ENCODE results near the gene CBX8.

The CBX8 gene

DNA sequence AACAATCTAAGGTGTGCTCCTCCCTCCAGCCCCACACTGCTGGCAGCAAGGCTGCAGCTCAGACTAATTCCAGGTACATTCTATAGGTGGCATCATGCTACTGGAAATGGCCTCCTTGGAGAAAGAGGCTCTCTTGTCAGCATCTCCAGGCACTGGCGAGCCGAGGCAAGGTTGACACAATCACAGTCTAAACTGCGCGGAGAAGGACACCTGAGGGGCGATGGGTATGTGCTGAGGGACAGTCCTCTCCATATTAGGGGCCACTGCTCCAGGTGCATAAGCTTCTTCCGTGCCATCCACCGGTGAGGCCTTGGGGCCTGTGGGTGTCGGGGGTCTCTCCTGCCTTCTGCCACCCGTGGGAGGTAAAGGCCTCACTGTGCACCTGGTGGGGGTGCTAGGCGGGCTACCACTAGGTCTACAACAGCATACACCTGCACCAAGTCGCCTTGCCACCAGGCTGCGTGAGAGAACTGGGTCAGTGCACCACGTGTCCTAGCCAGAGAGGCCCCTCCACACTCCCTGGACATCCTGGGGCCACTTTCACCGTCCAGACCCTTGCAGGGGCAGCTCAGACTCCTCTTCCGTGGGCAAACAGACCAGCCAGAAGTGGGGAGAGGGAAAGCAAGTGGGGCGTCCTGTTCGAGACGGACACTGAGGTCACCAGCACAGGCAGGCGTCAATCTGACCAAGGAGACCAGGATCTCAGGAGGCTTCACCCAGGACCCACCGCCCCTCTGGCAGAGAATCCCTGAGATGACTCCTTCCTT, 12.1 kb upstream of the CBX8 start:
- FAIRE-seq (no peak), DNase-seq (ENCODE audit: low spot score) (peak; percentile 65)

DNA sequence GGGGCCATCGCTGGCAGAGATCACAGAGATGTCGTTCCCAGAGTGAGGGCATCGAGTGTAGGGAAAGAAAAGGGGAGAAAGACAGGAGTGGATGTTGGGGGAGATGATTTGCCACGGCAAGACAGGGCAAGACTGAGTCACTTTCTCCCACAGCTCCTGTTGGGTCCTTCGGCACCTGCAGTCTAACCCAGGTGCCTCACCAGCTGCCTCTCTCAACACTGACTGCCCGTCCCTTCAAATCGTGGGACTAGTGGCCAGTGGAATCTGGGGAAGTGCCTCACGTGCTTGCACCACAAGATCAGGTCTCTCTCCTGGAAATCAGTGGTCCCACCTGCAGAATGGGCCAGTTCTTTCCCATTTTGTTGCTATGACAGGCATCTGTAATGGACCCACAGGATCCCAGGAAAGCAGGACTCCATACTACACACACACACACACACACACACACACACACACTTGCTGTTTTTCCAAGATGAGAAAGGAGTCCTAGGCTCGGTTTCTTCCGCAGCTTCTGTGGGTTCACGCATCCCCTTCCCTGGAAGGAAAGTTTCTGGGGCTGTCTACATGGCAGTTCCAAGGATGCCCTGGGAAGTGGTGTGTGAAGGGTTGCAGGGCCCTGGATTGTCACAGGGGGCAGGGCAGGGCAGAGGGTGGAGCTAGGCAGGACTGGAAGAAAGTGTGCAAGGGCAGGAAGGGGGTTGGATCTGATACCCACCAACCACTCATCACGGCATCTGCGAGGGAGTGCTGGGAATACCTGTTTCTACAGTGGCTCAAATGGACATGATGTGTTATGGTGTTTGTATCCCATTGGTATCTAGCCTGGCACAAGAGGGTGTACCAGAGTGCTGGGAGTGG, 10.2 kb upstream of the CBX8 start:
- DNase-seq (ENCODE audit: low spot score) (no peak), FAIRE-seq (no peak)

- DNase-seq (ENCODE audit: low spot score), result no peak
- no peak for FAIRE-seq
Observed at GRCh38 chr17:79806446-79806760, 9.5 kb upstream of the CBX8 start.

GRCh38 chr17:79804856-79805696, 8.2 kb upstream of the CBX8 start:
- FAIRE-seq (no peak), DNase-seq (ENCODE audit: low spot score) (no peak)

GRCh38 chr17:79803997-79804855, 7.3 kb upstream of the CBX8 start:
- FAIRE-seq (no peak), DNase-seq (ENCODE audit: low spot score) (no peak)

DNA sequence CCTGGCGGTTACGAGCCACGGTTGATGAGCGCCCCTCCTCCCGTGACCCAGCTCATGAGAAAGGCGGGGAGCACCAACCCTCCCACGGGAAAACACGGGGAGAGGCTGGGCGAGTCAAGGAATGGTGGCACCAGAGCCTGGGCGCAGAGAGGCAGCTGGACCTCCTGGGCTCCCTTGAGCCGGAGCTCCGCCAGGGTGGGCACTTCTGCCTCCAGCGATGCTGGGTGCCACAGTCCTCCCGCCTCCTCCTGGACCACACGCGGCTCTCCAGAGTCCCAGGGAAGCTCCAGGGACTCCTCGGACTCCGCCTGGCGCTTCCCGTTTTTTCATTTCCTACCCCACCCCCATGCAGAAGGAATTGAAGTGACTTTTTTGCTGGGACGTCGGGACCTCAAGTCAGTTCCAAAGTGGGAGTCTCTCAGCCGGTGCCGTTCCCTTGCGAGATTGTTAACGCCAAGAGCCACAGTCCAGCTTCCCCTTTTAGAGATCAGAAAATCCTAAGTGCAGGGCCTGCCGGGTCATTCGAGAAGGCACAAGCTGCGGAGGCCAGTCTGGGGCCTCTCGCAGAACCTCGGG, 6.6 kb upstream of the CBX8 start:
- FAIRE-seq (no peak), DNase-seq (ENCODE audit: low spot score) (no peak)

DNA sequence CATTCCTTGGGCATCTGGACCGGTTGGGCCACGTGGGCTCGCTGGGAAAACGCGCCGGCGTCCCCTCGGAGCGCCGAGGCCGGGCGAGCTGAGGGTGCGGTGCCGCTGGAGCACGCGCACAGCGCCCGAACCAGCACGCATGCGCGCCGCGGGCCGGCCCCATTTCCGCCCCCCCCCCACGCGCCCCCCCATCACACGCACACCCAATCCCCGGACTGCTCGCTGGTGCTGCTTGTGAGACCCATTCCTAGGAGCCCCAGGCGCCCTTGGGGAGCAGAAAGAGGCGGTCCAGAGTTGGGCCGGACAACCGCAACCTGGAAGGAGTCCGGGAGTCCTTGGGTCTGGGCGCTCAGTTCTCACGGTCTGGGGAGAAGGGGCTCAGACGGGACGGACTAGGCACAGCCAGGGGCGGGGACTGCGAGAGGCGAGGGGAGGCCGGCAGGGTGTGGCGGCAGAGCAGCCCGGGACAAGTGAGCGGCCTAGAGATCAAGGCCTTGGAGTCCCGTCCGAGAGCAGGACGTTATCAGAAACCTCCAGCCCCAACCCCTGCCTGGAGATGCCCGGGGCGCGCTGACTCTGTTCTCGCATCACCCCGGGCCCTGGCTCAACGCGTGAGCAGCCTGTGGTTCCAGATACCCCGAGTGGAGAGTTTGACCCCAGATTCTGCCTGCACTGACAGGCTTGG, 6.0 kb upstream of the CBX8 start:
- FAIRE-seq (no peak), DNase-seq (ENCODE audit: low spot score) (no peak)

GRCh38 chr17:79802039-79802735, 5.3 kb upstream of the CBX8 start:
- DNase-seq (ENCODE audit: low spot score), result no peak
- FAIRE-seq, result no peak

- FAIRE-seq, result no peak
Observed at GRCh38 chr17:79801156-79802038, 4.5 kb upstream of the CBX8 start.

GRCh38 chr17:79800325-79801155, 3.7 kb upstream of the CBX8 start:
- no peak for DNase-seq (ENCODE audit: low spot score)
- FAIRE-seq, result no peak

More at GRCh38 chr17:79801156-79802038, 4.5 kb upstream of the CBX8 start:
- DNase-seq (ENCODE audit: low spot score), result peak; percentile 55

GRCh38 chr17:79799538-79800324, 2.9 kb upstream of the CBX8 start:
- FAIRE-seq (no peak), DNase-seq (ENCODE audit: low spot score) (no peak)

DNA sequence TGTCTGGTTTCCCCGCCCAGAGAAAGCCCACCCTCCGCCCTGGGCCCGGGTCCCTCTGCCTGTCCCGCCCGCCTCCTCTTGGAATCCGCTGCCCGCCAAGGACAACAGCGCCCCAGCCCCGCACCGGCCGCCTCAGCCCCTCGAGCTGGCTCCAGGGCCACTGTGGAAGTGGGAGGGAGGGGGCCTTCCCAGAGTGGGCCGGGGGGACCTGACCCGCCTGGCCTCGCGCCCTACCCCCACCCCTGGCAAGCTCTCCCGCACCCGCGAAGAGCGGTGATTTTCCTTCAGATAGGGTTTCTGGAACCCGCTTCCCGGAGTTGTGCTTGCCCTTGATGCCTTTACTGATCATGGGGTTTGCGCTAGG, 2.3 kb upstream of the CBX8 start:
- no peak for DNase-seq (ENCODE audit: low spot score)
- FAIRE-seq, result no peak

GRCh38 chr17:79798299-79799173, 1.7 kb upstream of the CBX8 start:
- FAIRE-seq (no peak), DNase-seq (ENCODE audit: low spot score) (no peak)

DNA sequence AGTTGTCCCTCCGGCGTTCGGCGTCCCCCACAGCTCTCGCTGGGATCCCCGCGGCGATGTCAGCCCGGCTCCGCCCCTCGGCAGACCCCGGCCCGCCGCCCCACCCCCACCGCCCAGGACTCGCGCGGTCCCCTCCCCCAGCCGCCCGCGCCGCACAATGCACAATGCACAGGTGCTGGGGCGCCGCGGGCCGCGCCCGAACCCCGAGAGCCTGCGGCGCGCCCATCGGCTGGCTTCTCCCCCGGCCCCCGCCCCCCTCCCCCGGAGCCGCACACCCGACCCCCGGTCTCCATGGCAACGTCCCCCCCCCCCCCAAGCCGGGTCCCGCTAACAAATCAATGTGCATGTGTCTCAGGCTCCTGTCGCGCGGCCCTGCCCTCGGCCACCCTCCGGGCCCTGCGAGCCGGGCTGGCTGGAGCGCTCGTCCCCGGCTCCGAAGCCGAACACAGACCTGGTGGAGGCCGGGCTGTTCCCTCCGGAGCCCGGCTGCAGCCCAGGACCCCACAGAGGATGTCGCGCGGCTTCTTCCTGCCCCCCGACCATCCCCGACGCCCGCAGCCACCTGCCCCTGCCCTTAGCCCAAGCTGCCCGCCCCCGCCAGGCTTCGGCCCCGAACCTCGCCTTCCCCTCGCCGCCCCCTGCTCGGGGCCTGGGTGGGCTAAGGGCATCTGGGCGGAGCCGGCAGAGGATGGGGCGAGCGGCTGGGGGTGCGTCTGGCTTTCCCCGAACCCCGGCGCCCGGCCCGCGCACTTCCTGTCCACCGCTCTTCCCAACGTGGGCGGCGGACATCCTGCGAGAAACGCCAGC, 818 bp upstream of the CBX8 start:
- no peak for FAIRE-seq
- no peak for DNase-seq (ENCODE audit: low spot score)

- FAIRE-seq (no peak), DNase-seq (ENCODE audit: low spot score) (no peak)
Observed at GRCh38 chr17:79796444-79796762, 474 bp downstream of the CBX8 start.
